Ovary (tissue), 3 donors: ENCODE data around the gene MARCO.

Experiments used
- POLR2A ChIP-seq: fragments of 450-650 bp; IDR thresholded peaks from one replicate; pipeline ENCODE4 v1.6.1; 2017; ENCODE audit warnings: antibody characterized with exemption, mild to moderate bottlenecking, moderate library complexity
- TF ChIP-seq, protein P1 (sequence below), 3 donors: fragments of 450-650 bp in 2 of 3; fragments of 200-600 bp in 1 of 3; IDR thresholded peaks; one replicate each; pipeline versions ENCODE4 v1.5.1 to v1.8.0; 2016 to 2022; ENCODE audit warnings: antibody characterized with exemption in 3 of 3, mild to moderate bottlenecking in 1 of 3
- donor health status: DM: no; HTN: no; CAD: no.

DNA sequence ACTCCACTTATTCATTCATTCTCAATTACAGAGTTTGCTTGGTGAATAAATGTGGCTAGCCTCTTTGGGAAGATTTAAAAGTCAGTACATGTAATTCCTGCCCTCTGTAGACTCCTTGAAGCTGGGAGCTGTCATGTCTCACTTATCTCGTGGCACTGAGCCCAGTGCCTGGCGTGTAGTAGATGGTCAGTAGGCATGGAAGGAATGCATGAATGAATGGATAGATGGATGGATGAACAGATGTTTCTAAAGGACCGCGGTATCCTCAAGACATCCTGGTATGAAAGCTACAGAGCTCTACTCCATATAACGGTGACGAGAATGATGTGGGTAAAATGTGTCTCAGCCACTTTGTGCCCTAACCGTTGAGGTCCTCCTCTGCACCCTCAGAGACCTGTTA, 83.0 kb downstream of the MARCO start:
- TF ChIP-seq, protein P1, sequence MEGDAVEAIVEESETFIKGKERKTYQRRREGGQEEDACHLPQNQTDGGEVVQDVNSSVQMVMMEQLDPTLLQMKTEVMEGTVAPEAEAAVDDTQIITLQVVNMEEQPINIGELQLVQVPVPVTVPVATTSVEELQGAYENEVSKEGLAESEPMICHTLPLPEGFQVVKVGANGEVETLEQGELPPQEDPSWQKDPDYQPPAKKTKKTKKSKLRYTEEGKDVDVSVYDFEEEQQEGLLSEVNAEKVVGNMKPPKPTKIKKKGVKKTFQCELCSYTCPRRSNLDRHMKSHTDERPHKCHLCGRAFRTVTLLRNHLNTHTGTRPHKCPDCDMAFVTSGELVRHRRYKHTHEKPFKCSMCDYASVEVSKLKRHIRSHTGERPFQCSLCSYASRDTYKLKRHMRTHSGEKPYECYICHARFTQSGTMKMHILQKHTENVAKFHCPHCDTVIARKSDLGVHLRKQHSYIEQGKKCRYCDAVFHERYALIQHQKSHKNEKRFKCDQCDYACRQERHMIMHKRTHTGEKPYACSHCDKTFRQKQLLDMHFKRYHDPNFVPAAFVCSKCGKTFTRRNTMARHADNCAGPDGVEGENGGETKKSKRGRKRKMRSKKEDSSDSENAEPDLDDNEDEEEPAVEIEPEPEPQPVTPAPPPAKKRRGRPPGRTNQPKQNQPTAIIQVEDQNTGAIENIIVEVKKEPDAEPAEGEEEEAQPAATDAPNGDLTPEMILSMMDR (IDR thresholded peaks at IDR 0.05), result no peak
- no peak for TF ChIP-seq POLR2A
